OCI-LY1 (cell line): ENCODE results near the gene PRKG1.

Experiments
- H2AFZ ChIP-seq: fragments of 200-600 bp; sonication (generic), shearing (Covaris generic); 2 replicates; pipeline ENCODE4 v1.6.0; 2014; ENCODE audit warnings: antibody characterized with exemption, mild to moderate bottlenecking, low read length
- H3F3A ChIP-seq: fragments of 200-600 bp; sonication (generic), shearing (Covaris generic); 2 replicates; pipeline ENCODE4 v1.6.0; 2014; ENCODE audit warnings: mild to moderate bottlenecking, antibody characterized with exemption, low read length, moderate library complexity; ENCODE audit not compliant: insufficient read depth
- H3K27ac ChIP-seq: fragments of 200-600 bp; sonication (generic); 2 replicates; pipeline ENCODE4 v1.5.1; 2014; ENCODE audit warnings: low read length, mixed run types, mild to moderate bottlenecking, low read depth; ENCODE audit not compliant: poor library complexity, severe bottlenecking
- H3K27me3 ChIP-seq: fragments of 200-600 bp; sonication (generic); 2 replicates; pipeline ENCODE4 v1.6.0; 2014; ENCODE audit warnings: antibody characterized with exemption, mild to moderate bottlenecking, low read length, moderate library complexity; ENCODE audit not compliant: insufficient read depth
- H3K36me3 ChIP-seq: fragments of 200-600 bp; sonication (generic); 2 replicates; pipeline ENCODE4 v1.6.1; 2014; ENCODE audit warnings: mild to moderate bottlenecking, antibody characterized with exemption, low read length, moderate library complexity, mixed read lengths; ENCODE audit not compliant: insufficient read depth
- H3K4me1 ChIP-seq: fragments of 200-600 bp; sonication (generic); 2 replicates; pipeline ENCODE4 v1.5.1; 2014; ENCODE audit warnings: mild to moderate bottlenecking, low read length, moderate library complexity; ENCODE audit not compliant: insufficient read depth, severe bottlenecking
- H3K4me2 ChIP-seq: fragments of 200-600 bp; sonication (generic), shearing (Covaris generic); 2 replicates; pipeline ENCODE4 v1.6.1; 2014; ENCODE audit warnings: low read length
- H3K4me3 ChIP-seq: fragments of 200-600 bp; sonication (generic); 2 replicates; pipeline ENCODE4 v1.5.1; 2014; ENCODE audit warnings: low read length, low read depth, mild to moderate bottlenecking, mixed read lengths; ENCODE audit not compliant: poor library complexity, severe bottlenecking
- H3K79me2 ChIP-seq: fragments of 200-600 bp; shearing (Covaris generic); 2 replicates; pipeline ENCODE4 v1.6.1; 2016; ENCODE audit warnings: mixed run types, low read length, mixed read lengths; ENCODE audit not compliant: insufficient read depth
- H3K9ac ChIP-seq: fragments of 200-600 bp; sonication (generic), shearing (Covaris generic); 2 replicates; pipeline ENCODE4 v1.6.1; 2014; ENCODE audit warnings: mild to moderate bottlenecking, low read length, mixed read lengths
- H3K9me2 ChIP-seq: fragments of 200-600 bp; sonication (generic), shearing (Covaris generic); 2 replicates; pipeline ENCODE4 v1.6.1; 2014; ENCODE audit warnings: low read depth, mild to moderate bottlenecking, low read length, mixed read lengths
- H3K9me3 ChIP-seq: fragments of 200-600 bp; shearing (Covaris generic); 2 replicates; pipeline ENCODE4 v1.6.1; 2014; ENCODE audit warnings: low read length, mixed read lengths
- H4K20me1 ChIP-seq: fragments of 200-600 bp; sonication (generic), shearing (Covaris generic); 2 replicates; pipeline ENCODE4 v1.6.0; 2016; ENCODE audit warnings: mild to moderate bottlenecking, low read length; ENCODE audit not compliant: insufficient read depth
- EZH2 ChIP-seq: fragments of 200-600 bp; sonication (generic), shearing (Covaris generic); IDR thresholded peaks from 2 replicates; pipeline ENCODE4 v1.8.0; 2017; ENCODE audit warnings: borderline replicate concordance, mixed run types, mild to moderate bottlenecking, antibody characterized with exemption, low read length, moderate library complexity, mixed read lengths
- TF ChIP-seq, protein P1 (sequence below): fragments of 200-600 bp; sonication (generic), shearing (Covaris generic); IDR thresholded peaks from 2 replicates; pipeline ENCODE4 v1.5.1; 2017; ENCODE audit warnings: mild to moderate bottlenecking, antibody characterized with exemption, low read length, moderate library complexity, mixed read lengths

Gene PRKG1

GRCh38 chr10:52191049-52191448, 1116.8 kb downstream of the PRKG1 start:
- no peaks in the 10 kb centered on the region for H3K9me3 ChIP-seq
- no peaks in the 10 kb centered on the region for H3K4me1 ChIP-seq
- H3K27me3 ChIP-seq, result no peaks in the 10 kb centered on the region
- H4K20me1 ChIP-seq, result no peaks in the 10 kb centered on the region; the same call in 1 of the 2 replicates
- TF ChIP-seq, protein P1, sequence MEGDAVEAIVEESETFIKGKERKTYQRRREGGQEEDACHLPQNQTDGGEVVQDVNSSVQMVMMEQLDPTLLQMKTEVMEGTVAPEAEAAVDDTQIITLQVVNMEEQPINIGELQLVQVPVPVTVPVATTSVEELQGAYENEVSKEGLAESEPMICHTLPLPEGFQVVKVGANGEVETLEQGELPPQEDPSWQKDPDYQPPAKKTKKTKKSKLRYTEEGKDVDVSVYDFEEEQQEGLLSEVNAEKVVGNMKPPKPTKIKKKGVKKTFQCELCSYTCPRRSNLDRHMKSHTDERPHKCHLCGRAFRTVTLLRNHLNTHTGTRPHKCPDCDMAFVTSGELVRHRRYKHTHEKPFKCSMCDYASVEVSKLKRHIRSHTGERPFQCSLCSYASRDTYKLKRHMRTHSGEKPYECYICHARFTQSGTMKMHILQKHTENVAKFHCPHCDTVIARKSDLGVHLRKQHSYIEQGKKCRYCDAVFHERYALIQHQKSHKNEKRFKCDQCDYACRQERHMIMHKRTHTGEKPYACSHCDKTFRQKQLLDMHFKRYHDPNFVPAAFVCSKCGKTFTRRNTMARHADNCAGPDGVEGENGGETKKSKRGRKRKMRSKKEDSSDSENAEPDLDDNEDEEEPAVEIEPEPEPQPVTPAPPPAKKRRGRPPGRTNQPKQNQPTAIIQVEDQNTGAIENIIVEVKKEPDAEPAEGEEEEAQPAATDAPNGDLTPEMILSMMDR, result no peak
- TF ChIP-seq EZH2, result no peak
- H2AFZ ChIP-seq, result no peak overlapping the region
- H3K9me2 ChIP-seq, result no peaks in the 10 kb centered on the region
- H3K79me2 ChIP-seq, result no peaks in the 10 kb centered on the region
- no peak overlapping the region for H3K4me3 ChIP-seq
- no peak overlapping the region for H3K4me2 ChIP-seq
- no peak overlapping the region for H3K27ac ChIP-seq
- H3K36me3 ChIP-seq, result no peaks in the 10 kb centered on the region
- no peak overlapping the region for H3K9ac ChIP-seq
- no peaks in the 10 kb centered on the region for H3F3A ChIP-seq

DNA sequence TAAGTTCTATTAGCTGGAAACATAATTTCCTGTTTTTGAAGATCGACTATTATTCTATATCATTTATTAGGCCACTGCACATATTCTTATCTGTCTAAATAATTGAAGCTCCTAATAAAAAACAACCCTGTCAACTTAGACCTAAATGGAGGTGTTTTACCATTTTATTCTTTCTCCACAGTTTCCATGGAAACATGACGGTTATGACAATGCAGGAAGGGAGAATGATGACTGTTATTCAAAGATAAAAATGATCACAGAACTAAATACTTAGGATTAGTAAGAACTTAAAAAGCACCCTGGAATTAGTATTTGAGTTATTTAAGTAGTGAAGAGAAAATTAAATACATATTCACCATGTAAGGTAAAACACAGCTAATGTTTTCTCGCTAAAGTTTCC, 1119.9 kb downstream of the PRKG1 start:
- Histone ChIP-seq H2AFZ (no peak overlapping the region), H3K4me2 (no peak overlapping the region), H3K9me2 (no peaks in the 10 kb centered on the region), H3K27ac (no peak overlapping the region), H4K20me1 (no peaks in the 10 kb centered on the region; the same call in 1 of the 2 replicates), H3K9me3 (no peaks in the 10 kb centered on the region), H3K36me3 (no peaks in the 10 kb centered on the region), H3K9ac (no peak overlapping the region), H3K79me2 (no peaks in the 10 kb centered on the region), H3K4me3 (no peak overlapping the region), H3K27me3 (no peaks in the 10 kb centered on the region), H3K4me1 (no peaks in the 10 kb centered on the region), H3F3A (no peaks in the 10 kb centered on the region)
- TF ChIP-seq, protein P1, result no peak
- TF ChIP-seq EZH2, result no peak

- no peak overlapping the region for H3K27ac ChIP-seq
- no peak overlapping the region for H3K4me3 ChIP-seq
- H3K36me3 ChIP-seq, result no peaks in the 10 kb centered on the region
- H3K9ac ChIP-seq, result no peak overlapping the region
- H3K4me2 ChIP-seq, result no peak overlapping the region
- no peaks in the 10 kb centered on the region for H3K4me1 ChIP-seq
- no peak overlapping the region for H2AFZ ChIP-seq
- H4K20me1 ChIP-seq, result no peaks in the 10 kb centered on the region; the same call in 1 of the 2 replicates
- no peaks in the 10 kb centered on the region for H3K9me2 ChIP-seq
- TF ChIP-seq EZH2, result no peak
- TF ChIP-seq, protein P1, result no peak
- H3K9me3 ChIP-seq, result no peaks in the 10 kb centered on the region
- H3K79me2 ChIP-seq, result no peaks in the 10 kb centered on the region
- H3K27me3 ChIP-seq, result no peaks in the 10 kb centered on the region
- H3F3A ChIP-seq, result no peaks in the 10 kb centered on the region
Observed at GRCh38 chr10:52194716-52195115, 1120.4 kb downstream of the PRKG1 start.
